CD14-positive monocyte (primary cell): ENCODE data around the gene ABCC9. TPM values are rescaled to one million over a fixed set of nuclear protein-coding genes. Genes with fewer than 3 reads are reported as not detected.

Experiments used
- DNase-seq, 3 donors: peaks; one replicate each; pipeline ENCODE4 v3.0.0-alpha.2; 2011 to 2022
- H2AFZ ChIP-seq: 2 replicates; pipeline ENCODE4 v1.6.0; 2012; ENCODE audit warnings: mild to moderate bottlenecking, low read depth, low read length, inconsistent platforms; ENCODE audit not compliant: insufficient read depth, poor library complexity, severe bottlenecking
- H3K27ac ChIP-seq, 2 donors: 1 replicate in 1 of 2; 2 replicates in 1 of 2; pipeline ENCODE4 v1.5.1; 2012 to 2013; ENCODE audit warnings: low read length in 2 of 2, control low read depth in 1 of 2, inconsistent platforms in 1 of 2, low read depth in 1 of 2, mild to moderate bottlenecking in 1 of 2
- H3K27me3 ChIP-seq, 2 donors: one replicate each; pipeline versions ENCODE4 v1.6.0 to v1.6.1; 2011 to 2013; ENCODE audit warnings: low read length in 2 of 2; ENCODE audit not compliant: control insufficient read depth in 2 of 2, insufficient read depth in 2 of 2
- H3K36me3 ChIP-seq, 2 donors: replicated peaks in 1 of 2; 1 replicate in 1 of 2; 2 replicates in 1 of 2; pipeline versions ENCODE4 v1.5.1 to v1.6.1; 2012 to 2013; ENCODE audit warnings: low read length in 2 of 2, control low read depth in 1 of 2, inconsistent platforms in 1 of 2, mild to moderate bottlenecking in 1 of 2; ENCODE audit not compliant: insufficient read depth in 2 of 2, control insufficient read depth in 1 of 2
- H3K4me1 ChIP-seq, 2 donors: 1 replicate in 1 of 2; 2 replicates in 1 of 2; pipeline versions ENCODE4 v1.5.1 to v1.6.1; 2012 to 2013; ENCODE audit warnings: low read length in 2 of 2, control low read depth in 1 of 2, inconsistent platforms in 1 of 2, mild to moderate bottlenecking in 1 of 2, moderate library complexity in 1 of 2; ENCODE audit not compliant: insufficient read depth in 2 of 2, control insufficient read depth in 1 of 2
- H3K4me2 ChIP-seq: replicated peaks from 2 replicates; pipeline ENCODE3; 2012; ENCODE audit warnings: low read length, moderate library complexity, mild to moderate bottlenecking; ENCODE audit not compliant: poor library complexity, severe bottlenecking; ENCODE audit errors: extremely low read depth
- H3K4me3 ChIP-seq, 3 experiments: fragments of 200-600 bp in 1 of 3; sonication (generic) in 1 of 3; replicated peaks in 1 of 3; 1 replicate in 2 of 3; 2 replicates in 1 of 3; pipeline ENCODE4 v1.5.1; 2011 to 2013; ENCODE audit warnings: low read length in 3 of 3, mild to moderate bottlenecking in 3 of 3, control low read depth in 2 of 3, low read depth in 2 of 3, inconsistent platforms in 1 of 3, moderate library complexity in 1 of 3
- H3K79me2 ChIP-seq: 2 replicates; pipeline ENCODE4 v1.6.0; 2012; ENCODE audit warnings: mild to moderate bottlenecking, control low read depth, inconsistent platforms, low read length, moderate library complexity; ENCODE audit not compliant: insufficient read depth
- H3K9ac ChIP-seq: 2 replicates; pipeline ENCODE4 v1.6.0; 2017; ENCODE audit warnings: low read length, mild to moderate bottlenecking; ENCODE audit not compliant: insufficient read depth, poor library complexity, severe bottlenecking
- H3K9me3 ChIP-seq, 2 donors: replicated peaks in 1 of 2; 1 replicate in 1 of 2; 2 replicates in 1 of 2; pipeline versions ENCODE4 v1.5.1 to v1.6.1; 2012 to 2013; ENCODE audit warnings: low read length in 2 of 2, control low read depth in 1 of 2; ENCODE audit not compliant: control insufficient read depth in 1 of 2, insufficient read depth in 1 of 2
- H4K20me1 ChIP-seq: 2 replicates; pipeline ENCODE4 v1.6.0; 2012; ENCODE audit warnings: mild to moderate bottlenecking, low read length, control low read depth, moderate library complexity; ENCODE audit not compliant: insufficient read depth
- H3K27ac Mint-ChIP-seq, 7 donors: one replicate each; pipeline ENCODE4 v1.8.0; 2020; ENCODE audit warnings: mild to moderate bottlenecking in 7 of 7, mixed read lengths in 7 of 7, moderate library complexity in 6 of 7, inconsistent platforms in 2 of 7
- H3K27me3 Mint-ChIP-seq, 3 donors: one replicate each; pipeline ENCODE4 v1.8.0; 2021 to 2022; ENCODE audit warnings: low read depth in 3 of 3, mild to moderate bottlenecking in 3 of 3, mixed read lengths in 3 of 3, moderate library complexity in 3 of 3, inconsistent platforms in 1 of 3
- H3K36me3 Mint-ChIP-seq, 2 donors: one replicate each; pipeline ENCODE4 v1.8.0; 2020; ENCODE audit warnings: mixed read lengths in 2 of 2, inconsistent platforms in 1 of 2, mild to moderate bottlenecking in 1 of 2
- H3K4me1 Mint-ChIP-seq: one replicate; pipeline ENCODE4 v1.8.0; 2020; ENCODE audit warnings: mild to moderate bottlenecking, mixed read lengths
- H3K4me3 Mint-ChIP-seq, 2 donors: one replicate each; pipeline ENCODE4 v1.8.0; 2020; ENCODE audit warnings: mild to moderate bottlenecking in 2 of 2, mixed read lengths in 2 of 2, moderate library complexity in 1 of 2
- H3K9me3 Mint-ChIP-seq, 7 donors: one replicate each; pipeline ENCODE4 v1.8.0; 2020 to 2022; ENCODE audit warnings: mixed read lengths in 7 of 7, mild to moderate bottlenecking in 6 of 7, moderate library complexity in 6 of 7, inconsistent platforms in 2 of 7
- WGBS: methylation state at CpG from one replicate; pipeline ENCODE4 v1.1.5; 2013; ENCODE audit warnings: missing lambda C conversion rate; ENCODE audit not compliant: insufficient coverage; 5-methylcytosine and 5-hydroxymethylcytosine counted together
- intact Hi-C, 2 donors: fragments of 100-400 bp; cut with micrococcal nuclease; formaldehyde crosslinking; loops; one replicate each; pipeline versions ENCODE4 v1.15.0 to v1.15.1; 2023
- polyA plus RNA-seq, 3 donors: library from polyadenylated mRNA; depleted of rRNA in 1 of 3; unstranded in 2 of 3; stranded (reverse) in 1 of 3; fragments of 300-500 nt in 2 of 3; fragments of >200 nt in 1 of 3; fragmentation: Illumina TruSeq in 2 of 3; gene quantifications; 1 replicate in 2 of 3; 2 replicates in 1 of 3; pipeline ENCODE4 v1.2.3, GENCODE V29; 2012 to 2021
- TF ChIP-seq, protein P1 (sequence below): fragments of 200-600 bp; IDR thresholded peaks from one replicate; pipeline ENCODE4 v1.8.0; 2022; ENCODE audit warnings: antibody characterized with exemption, mild to moderate bottlenecking

Gene ABCC9
- polyA plus RNA-seq, 3 donors: not detected

DNA sequence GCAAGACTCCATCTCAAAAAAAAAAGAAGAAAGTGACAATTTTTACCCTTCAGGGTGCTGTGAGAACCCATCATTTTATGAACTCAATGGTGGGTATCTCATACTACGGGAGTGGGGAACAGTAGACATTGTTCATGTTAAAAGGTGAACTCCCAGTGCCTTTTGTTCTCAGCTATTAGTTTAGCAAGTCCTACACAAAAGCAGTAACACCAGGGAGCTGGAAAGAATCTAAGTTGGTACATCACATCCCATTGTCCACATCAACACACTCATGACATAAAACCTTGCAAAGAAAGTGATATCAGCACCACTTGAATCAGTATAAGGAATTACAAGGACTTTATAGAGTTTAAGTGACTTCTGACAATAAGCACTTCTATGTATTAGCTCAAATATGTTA, 47.4 kb upstream of the ABCC9 start:
- no peaks in the 10 kb centered on the region for H3K9me3 ChIP-seq
- no peak overlapping the region for H3K4me2 ChIP-seq
- no peaks in the 10 kb centered on the region for H3K9me3 Mint-ChIP-seq
- H3K27me3 ChIP-seq: no peaks in the 10 kb centered on the region
- H3K79me2 ChIP-seq: no peaks in the 10 kb centered on the region
- TF ChIP-seq, protein P1, sequence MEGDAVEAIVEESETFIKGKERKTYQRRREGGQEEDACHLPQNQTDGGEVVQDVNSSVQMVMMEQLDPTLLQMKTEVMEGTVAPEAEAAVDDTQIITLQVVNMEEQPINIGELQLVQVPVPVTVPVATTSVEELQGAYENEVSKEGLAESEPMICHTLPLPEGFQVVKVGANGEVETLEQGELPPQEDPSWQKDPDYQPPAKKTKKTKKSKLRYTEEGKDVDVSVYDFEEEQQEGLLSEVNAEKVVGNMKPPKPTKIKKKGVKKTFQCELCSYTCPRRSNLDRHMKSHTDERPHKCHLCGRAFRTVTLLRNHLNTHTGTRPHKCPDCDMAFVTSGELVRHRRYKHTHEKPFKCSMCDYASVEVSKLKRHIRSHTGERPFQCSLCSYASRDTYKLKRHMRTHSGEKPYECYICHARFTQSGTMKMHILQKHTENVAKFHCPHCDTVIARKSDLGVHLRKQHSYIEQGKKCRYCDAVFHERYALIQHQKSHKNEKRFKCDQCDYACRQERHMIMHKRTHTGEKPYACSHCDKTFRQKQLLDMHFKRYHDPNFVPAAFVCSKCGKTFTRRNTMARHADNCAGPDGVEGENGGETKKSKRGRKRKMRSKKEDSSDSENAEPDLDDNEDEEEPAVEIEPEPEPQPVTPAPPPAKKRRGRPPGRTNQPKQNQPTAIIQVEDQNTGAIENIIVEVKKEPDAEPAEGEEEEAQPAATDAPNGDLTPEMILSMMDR: no peak
- H4K20me1 ChIP-seq: no peaks in the 10 kb centered on the region
- 100% methylated on average over 1 of the region's 1 CpG for whole genome bisulfite sequencing
- H3K36me3 Mint-ChIP-seq: no peaks in the 10 kb centered on the region
- no peaks in the 10 kb centered on the region for H3K4me1 ChIP-seq
- no peak overlapping the region for H3K4me3 ChIP-seq
- no peaks in the 10 kb centered on the region for H3K36me3 ChIP-seq
- H2AFZ ChIP-seq: no peak overlapping the region
- H3K4me1 Mint-ChIP-seq: peaks cover 2% of the 10 kb centered on the region
- H3K4me3 Mint-ChIP-seq: no peak overlapping the region
- H3K27ac ChIP-seq: no peak overlapping the region
- DNase-seq: no peak
- no peak overlapping the region for H3K9ac ChIP-seq
- H3K27ac Mint-ChIP-seq: no peak overlapping the region
- H3K27me3 Mint-ChIP-seq: peaks cover 0 to 4% (median 0%) of the 10 kb centered on the region in 3 donors
- intact Hi-C loops: no loop called here

- no peaks in the 10 kb centered on the region for H3K9me3 ChIP-seq
- Mint-ChIP-seq H3K27ac (no peak overlapping the region), H3K36me3 (no peaks in the 10 kb centered on the region), H3K4me3 (no peak overlapping the region), H3K9me3 (no peaks in the 10 kb centered on the region), H3K4me1 (peaks cover under 1% of the 10 kb centered on the region), H3K27me3 (peaks cover 0 to 4% (median 0%) of the 10 kb centered on the region in 3 donors)
- H3K27ac ChIP-seq: no peak overlapping the region
- no peaks in the 10 kb centered on the region for H3K79me2 ChIP-seq
- DNase-seq: no peak
- WGBS: 80% methylated on average over 3 of the region's 6 CpGs
- no peak overlapping the region for H3K4me3 ChIP-seq
- H2AFZ ChIP-seq: no peak overlapping the region
- H3K9ac ChIP-seq: no peak overlapping the region
- intact Hi-C loops: no loop called here
- H3K36me3 ChIP-seq: no peaks in the 10 kb centered on the region
- H3K4me2 ChIP-seq: no peak overlapping the region
- TF ChIP-seq, protein P1: no peak
- H4K20me1 ChIP-seq: no peaks in the 10 kb centered on the region
- no peaks in the 10 kb centered on the region for H3K4me1 ChIP-seq
- H3K27me3 ChIP-seq: no peaks in the 10 kb centered on the region
Observed at GRCh38 chr12:21987755-21988154, 46.5 kb upstream of the ABCC9 start.
